ENCODE results near the gene FAM110C.

The FAM110C gene

GRCh38 chr2:66853-67252, 20.5 kb upstream of the FAM110C start:
- DNase-seq (ENCODE audit: insufficient read length) (no peak), FAIRE-seq (no peak)
- TF ChIP-seq POLR2AphosphoS5 (IDR thresholded peaks at IDR 0.05; ENCODE audit: low read depth, low read length) (no peak), TAF1 (IDR thresholded peaks at IDR 0.05; ENCODE audit: borderline replicate concordance, low read depth, low read length) (no peak), POLR2A (IDR thresholded peaks at IDR 0.05; ENCODE audit: low read depth, low read length) (no peak)

GRCh38 chr2:65121-65520, 18.8 kb upstream of the FAM110C start:
- TF ChIP-seq POLR2A (IDR thresholded peaks at IDR 0.05; ENCODE audit: low read depth, low read length) (no peak), TAF1 (IDR thresholded peaks at IDR 0.05; ENCODE audit: borderline replicate concordance, low read depth, low read length) (no peak), POLR2AphosphoS5 (IDR thresholded peaks at IDR 0.05; ENCODE audit: low read depth, low read length) (no peak)
- no peak for DNase-seq (ENCODE audit: insufficient read length)
- no peak for FAIRE-seq

- DNase-seq (ENCODE audit: insufficient read length) (no peak), FAIRE-seq (no peak)
- TF ChIP-seq TAF1 (IDR thresholded peaks at IDR 0.05; ENCODE audit: borderline replicate concordance, low read depth, low read length): no peak
These were observed 9.5 kb upstream of the FAM110C start for GRCh38 chr2:55587-56448.

- TF ChIP-seq POLR2AphosphoS5 (IDR thresholded peaks at IDR 0.05; ENCODE audit: low read depth, low read length): no peak
- no peak for TF ChIP-seq TAF1 (IDR thresholded peaks at IDR 0.05; ENCODE audit: borderline replicate concordance, low read depth, low read length)
- no peak for TF ChIP-seq POLR2A (IDR thresholded peaks at IDR 0.05; ENCODE audit: low read depth, low read length)
- FAIRE-seq (no peak), DNase-seq (ENCODE audit: insufficient read length) (no peak)
These were observed 5.3 kb upstream of the FAM110C start for GRCh38 chr2:51613-52012.

GRCh38 chr2:47737-48136, 1.4 kb upstream of the FAM110C start:
- FAIRE-seq (no peak), DNase-seq (ENCODE audit: insufficient read length) (no peak)
- TF ChIP-seq POLR2A (IDR thresholded peaks at IDR 0.05; ENCODE audit: low read depth, low read length) (no peak), TAF1 (IDR thresholded peaks at IDR 0.05; ENCODE audit: borderline replicate concordance, low read depth, low read length) (no peak), POLR2AphosphoS5 (IDR thresholded peaks at IDR 0.05; ENCODE audit: low read depth, low read length) (no peak)

GRCh38 chr2:47346-47725, 1.0 kb upstream of the FAM110C start:
- TF ChIP-seq TAF1 (IDR thresholded peaks at IDR 0.05; ENCODE audit: borderline replicate concordance, low read depth, low read length) (no peak), POLR2AphosphoS5 (IDR thresholded peaks at IDR 0.05; ENCODE audit: low read depth, low read length) (no peak), POLR2A (IDR thresholded peaks at IDR 0.05; ENCODE audit: low read depth, low read length) (no peak)
- DNase-seq (ENCODE audit: insufficient read length) (no peak), FAIRE-seq (no peak)

- no peak for FAIRE-seq
- no peak for DNase-seq (ENCODE audit: insufficient read length)
- TF ChIP-seq POLR2AphosphoS5 (IDR thresholded peaks at IDR 0.05; ENCODE audit: low read depth, low read length): no peak
- no peak for TF ChIP-seq POLR2A (IDR thresholded peaks at IDR 0.05; ENCODE audit: low read depth, low read length)
These were observed 204 bp downstream of the FAM110C start for GRCh38 chr2:46131-46470.

GRCh38 chr2:45342-46130, 769 bp downstream of the FAM110C start:
- no peak for TF ChIP-seq TAF1 (IDR thresholded peaks at IDR 0.05; ENCODE audit: borderline replicate concordance, low read depth, low read length)
- no peak for TF ChIP-seq POLR2A (IDR thresholded peaks at IDR 0.05; ENCODE audit: low read depth, low read length)
- TF ChIP-seq POLR2AphosphoS5 (IDR thresholded peaks at IDR 0.05; ENCODE audit: low read depth, low read length): no peak
- DNase-seq (ENCODE audit: insufficient read length) (no peak), FAIRE-seq (no peak)

GRCh38 chr2:44748-45341, 1.5 kb downstream of the FAM110C start:
- FAIRE-seq (no peak), DNase-seq (ENCODE audit: insufficient read length) (no peak)
- no peak for TF ChIP-seq POLR2A (IDR thresholded peaks at IDR 0.05; ENCODE audit: low read depth, low read length)
- TF ChIP-seq TAF1 (IDR thresholded peaks at IDR 0.05; ENCODE audit: borderline replicate concordance, low read depth, low read length): no peak
- no peak for TF ChIP-seq POLR2AphosphoS5 (IDR thresholded peaks at IDR 0.05; ENCODE audit: low read depth, low read length)

GRCh38 chr2:42788-43187, 3.5 kb downstream of the FAM110C start:
- FAIRE-seq: no peak
- TF ChIP-seq TAF1 (IDR thresholded peaks at IDR 0.05; ENCODE audit: borderline replicate concordance, low read depth, low read length) (no peak), POLR2AphosphoS5 (IDR thresholded peaks at IDR 0.05; ENCODE audit: low read depth, low read length) (no peak), POLR2A (IDR thresholded peaks at IDR 0.05; ENCODE audit: low read depth, low read length) (no peak)
- no peak for DNase-seq (ENCODE audit: insufficient read length)

GRCh38 chr2:40465-40864, 5.8 kb downstream of the FAM110C start:
- FAIRE-seq: no peak
- no peak for DNase-seq (ENCODE audit: insufficient read length)
- no peak for TF ChIP-seq POLR2A (IDR thresholded peaks at IDR 0.05; ENCODE audit: low read depth, low read length)
- no peak for TF ChIP-seq TAF1 (IDR thresholded peaks at IDR 0.05; ENCODE audit: borderline replicate concordance, low read depth, low read length)
- TF ChIP-seq POLR2AphosphoS5 (IDR thresholded peaks at IDR 0.05; ENCODE audit: low read depth, low read length): no peak

GRCh38 chr2:38155-38554, 8.2 kb downstream of the FAM110C start:
- FAIRE-seq (no peak), DNase-seq (ENCODE audit: insufficient read length) (no peak)
- TF ChIP-seq POLR2A (IDR thresholded peaks at IDR 0.05; ENCODE audit: low read depth, low read length): no peak
- no peak for TF ChIP-seq POLR2AphosphoS5 (IDR thresholded peaks at IDR 0.05; ENCODE audit: low read depth, low read length)
- no peak for TF ChIP-seq TAF1 (IDR thresholded peaks at IDR 0.05; ENCODE audit: borderline replicate concordance, low read depth, low read length)
